DMS 273 (cell line): Measurements from ENCODE around the gene MSL3B.

Experiments used
- DNase-seq: peaks from one replicate; lab custom pipeline; 2025; ENCODE audit not compliant: unreplicated experiment; lab: John Stamatoyannopoulos, UW

Gene MSL3B

DNA sequence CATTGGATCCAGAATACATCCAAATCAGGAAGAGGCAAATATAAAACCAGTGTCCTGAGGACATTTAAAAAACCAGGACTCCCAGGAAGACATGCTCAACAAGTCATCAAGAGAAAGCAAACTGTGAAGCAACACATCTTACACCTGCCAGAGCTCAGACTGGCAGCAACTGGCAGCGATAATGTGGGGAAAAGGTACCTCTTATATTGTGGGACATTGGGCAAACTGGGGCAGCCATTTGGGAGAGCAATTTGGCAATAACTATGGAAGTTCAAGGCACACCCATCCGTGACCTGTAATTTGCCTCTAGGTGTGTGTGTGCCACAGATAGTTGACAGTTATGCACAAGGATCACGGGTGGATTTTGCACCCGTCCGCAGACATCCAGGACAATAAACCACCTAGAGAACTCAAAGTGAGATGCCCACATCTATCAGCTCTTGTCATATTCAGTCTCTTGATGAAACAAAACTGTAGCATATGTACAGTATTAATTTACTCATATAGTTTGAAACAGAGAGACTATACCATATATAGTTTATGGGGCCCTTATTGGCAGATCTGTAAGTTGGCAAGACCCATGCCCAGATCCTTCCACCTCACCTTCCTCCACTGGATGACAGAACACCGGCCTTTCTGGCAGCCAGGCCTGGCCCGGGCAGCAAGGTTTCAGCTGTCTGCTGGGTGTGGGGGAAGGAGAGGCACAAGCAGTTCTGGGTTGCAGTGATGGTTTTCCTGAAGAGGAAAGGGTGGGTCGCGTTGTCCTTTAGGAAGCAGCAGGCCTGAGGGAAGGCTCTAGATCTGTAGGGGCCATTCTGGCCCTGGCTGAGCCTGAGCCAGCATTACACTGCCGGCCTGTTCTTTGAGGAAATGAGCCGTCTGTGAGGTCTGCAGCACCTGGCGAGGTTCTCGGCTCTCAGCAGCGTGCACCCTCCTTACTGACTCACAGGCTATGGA is 32.7 kb downstream of the MSL3B start:
- DNase-seq: no peak

DNA sequence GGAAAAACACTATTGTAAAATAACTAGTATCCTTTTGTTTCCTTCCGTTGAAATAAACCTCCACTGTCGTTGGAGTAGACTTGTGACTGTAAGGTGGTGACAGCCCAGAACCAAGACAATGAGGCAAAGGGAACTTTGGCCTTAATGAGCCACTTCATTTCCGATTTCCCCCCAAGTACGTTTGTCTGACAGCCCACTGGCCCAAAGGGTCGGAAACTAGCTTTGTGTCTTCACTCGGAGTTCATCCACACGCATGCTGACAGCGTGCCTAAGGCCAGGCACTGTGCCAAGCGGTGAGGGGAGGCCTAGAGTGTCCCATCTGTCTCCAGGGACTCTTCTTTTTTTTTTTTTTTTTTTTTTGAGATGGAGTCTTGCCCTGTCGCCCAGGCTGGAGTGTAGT is 34.8 kb downstream of the MSL3B start:
- DNase-seq: peak; percentile 61

DNA sequence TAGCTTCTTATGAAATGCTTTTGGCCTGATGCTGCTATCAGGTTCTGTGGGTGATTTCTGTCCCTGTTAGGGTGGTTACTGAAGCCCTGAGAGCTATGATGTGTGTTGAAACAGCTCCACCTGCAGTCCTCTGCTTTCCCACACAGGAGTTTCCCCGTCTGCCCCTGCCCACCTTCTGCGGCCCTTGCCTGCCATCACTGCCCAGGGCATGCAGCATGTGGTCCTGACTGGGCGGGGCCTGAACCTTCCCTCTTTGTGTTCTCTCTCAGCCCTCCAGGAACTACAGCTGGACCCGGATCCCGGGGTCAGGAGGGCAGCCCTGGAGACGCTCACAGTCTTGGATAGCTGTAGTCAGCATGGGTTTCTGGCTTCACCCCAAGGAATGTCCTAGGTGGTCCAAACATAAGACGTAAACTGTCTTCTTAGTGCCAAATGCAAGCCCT is 35.3 kb downstream of the MSL3B start:
- peak; percentile 76 for DNase-seq

DNA sequence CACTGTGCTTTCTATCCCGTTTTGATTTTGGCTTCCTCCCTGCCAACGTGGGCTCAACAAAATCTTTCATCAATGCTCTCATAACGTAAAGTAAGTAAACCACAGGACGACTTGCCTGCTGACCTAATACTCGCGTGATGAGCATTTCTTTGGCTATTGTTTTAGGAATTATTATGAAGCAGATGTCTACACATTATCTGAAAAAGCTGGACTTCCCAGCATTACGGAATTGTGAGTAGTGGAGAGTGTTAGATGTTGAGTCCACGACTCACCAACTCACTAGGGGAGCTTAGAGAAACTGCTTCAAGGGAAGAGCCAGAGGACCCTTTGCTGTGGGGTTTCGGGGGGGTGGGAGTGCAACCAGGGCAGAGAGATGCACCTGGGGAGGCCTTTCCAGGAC is 35.8 kb downstream of the MSL3B start:
- DNase-seq: no peak

DNA sequence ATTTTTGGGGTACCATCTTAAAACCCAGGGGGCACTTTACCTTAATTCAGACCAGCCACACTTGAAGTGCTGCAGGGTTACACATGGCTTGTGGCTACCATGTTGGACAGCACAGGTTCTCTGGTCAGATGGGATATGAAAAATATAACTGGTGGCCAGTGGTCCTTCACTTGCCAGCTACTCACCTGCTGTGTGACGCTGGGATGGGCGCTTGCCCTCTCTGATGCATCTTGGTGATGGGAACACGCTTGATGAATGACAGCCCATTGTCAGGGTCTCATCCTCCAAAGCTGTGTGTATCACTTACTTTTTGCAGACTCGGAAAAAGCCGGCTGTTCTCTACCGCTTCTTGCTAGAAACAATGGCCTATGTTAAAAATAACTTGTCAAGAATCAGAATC is 36.3 kb downstream of the MSL3B start:
- DNase-seq: no peak

DNA sequence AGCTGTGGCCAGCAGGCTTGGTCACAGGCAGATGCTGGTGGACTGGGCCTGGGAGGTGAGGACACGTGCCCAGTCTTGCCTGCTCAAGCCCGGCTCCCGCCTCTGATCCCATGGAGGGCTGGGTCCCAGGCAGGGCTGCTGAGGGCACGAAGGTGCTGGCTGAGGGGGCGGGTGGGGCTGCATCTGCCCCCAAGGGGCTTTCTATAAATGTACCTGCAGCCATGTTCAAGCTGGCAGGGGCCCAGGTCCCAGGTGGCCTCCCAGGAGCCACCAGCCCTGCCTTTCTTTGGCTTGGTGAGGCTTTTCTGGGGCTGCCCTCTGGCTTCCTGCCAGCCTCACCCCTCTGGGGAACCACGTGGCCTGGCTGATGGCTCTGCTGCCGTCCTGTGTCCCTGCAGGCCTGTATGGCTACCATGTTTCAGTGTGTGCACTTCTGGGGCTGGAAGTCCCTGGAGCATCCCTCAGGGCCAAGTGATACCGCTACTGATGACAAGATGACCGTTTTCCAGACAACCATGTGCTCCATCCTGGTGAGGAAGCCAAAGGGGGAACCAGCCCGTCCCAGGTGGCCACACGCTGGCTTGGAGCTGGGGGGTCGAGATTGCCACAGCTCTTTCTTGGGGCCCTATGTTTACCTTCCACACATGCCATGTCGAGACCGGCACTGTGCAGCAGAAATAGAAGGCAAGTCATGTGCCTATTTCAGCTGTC is 37.0 kb downstream of the MSL3B start:
- DNase-seq: peak; percentile 53

DNA sequence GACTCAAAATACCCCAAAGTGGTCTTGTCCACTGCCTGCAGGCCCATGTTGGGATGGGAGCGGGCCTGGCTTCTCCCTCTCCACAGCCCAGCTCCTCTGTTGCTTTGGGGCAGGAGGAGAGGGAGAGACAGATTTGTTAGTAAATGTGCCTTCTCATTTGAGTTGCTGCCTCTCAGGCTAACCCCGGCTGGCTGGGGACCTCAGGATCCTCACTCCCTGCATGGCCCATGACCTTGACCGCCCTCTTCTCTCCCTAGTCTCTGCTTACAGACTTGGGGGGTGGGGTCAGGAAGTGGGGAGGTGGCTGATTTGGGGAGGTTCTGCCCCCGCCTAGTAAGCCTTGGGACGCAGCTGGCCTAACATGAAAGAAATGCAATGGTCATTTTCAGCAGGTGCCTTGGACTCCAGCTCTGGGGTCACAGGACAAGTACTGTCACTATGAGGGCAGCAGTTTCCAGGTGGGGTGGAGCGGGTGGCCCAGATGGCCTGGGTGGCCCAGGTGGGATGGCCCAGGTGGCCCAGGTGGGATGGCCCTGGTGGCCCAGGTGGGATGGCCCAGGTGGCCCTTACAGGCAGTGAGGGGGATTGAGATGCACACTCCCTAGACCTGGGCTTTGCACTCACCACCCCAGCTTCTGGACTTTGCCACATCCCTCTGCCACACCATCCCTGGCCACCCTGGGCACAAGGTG is 37.9 kb downstream of the MSL3B start:
- DNase-seq: no peak

DNA sequence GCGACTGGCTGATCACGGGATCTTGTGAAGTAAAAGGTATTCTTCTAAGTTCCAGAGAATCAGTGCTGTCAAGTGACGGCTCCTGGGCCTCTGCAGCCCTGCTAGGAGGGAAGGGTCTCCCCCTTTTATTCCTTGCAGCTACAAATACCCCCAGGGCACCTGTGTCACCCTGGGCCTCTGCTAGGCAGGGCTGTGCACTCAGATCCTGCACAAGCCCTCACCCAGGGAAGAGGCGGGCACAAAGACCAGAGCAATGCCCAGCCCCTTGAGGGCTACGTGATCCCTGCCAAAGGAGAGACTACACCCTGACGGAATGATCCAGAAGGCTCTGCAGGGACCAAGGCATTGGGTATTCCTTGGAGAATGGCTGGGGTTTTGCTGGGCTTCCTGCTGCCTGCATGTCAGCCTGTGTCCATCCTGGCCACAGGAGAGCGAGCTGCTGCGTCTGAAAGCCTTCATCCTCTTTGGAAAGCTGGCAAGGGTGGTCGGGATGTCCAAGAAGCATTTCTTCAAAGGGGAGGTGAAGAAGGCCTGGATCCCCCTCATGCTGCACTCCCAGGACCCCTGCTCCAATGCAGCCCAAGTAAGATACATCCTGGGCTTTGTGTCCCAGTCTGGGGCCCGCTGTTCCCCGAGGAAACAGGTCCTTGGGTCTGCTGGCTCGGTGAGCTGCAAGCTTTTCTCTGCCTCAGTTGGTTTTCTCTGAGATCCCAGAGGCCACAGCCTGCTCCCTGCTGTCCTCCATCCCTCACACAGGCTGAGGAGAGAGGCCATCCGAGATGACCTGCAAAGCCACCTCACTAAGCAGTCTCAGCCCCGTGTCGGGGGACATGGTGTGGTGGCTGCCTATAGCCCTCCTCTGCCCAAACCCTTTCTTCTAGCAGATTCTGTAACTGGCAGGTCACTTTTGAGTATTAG is 38.7 kb downstream of the MSL3B start:
- DNase-seq: no peak

DNA sequence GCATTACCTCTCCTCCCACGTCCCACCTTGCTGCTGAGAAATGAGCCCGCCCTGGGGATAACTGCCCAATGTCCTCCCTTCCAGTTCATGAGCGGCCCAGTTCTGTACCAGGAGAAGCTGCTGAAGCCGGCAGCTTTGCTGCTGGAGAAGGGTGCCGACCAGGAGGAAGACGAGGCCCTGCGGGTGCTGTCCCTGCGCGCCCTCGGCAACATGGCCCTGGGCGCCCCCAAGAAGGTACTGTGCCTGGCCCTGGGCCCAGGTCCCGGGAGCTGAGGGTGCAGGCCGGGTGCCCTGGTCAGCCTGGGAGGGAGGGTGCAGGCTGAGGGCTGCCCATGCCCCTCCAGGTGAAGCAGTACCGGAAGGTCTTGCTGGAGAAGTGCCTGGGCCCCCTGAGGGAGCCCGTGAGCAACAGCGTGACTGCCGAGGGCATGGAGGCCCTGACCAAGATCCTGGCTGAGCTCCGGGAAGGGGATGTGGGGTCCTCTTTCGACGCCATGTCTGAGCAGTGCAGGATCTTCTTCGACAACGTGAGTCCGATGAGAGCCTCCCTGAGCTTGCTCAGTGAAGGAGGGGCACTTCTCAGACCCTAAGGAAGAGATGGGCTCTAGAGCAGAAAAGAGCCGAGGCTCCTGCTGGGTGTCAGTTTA is 39.5 kb downstream of the MSL3B start:
- no peak for DNase-seq

DNA sequence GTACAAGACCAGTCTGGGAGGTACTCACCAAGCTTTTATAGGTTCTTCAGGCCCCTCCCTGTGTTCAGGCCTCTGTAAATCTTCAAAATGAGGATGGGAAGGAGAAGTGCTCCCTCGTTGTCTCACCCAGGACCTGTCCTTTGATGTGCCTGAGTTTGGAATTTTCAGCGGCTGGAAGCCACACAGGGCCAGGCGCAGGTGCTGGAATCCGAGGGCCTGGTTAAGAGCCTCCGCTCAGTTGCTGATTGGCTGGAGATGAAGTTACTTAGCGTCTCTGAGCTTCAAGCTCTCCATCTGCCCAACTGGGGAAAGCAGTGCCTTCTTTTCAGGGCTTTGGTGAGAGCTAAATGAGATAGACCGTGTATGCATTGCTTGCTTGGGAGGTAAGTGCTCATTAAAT is 43.8 kb downstream of the MSL3B start:
- no peak for DNase-seq

DNA sequence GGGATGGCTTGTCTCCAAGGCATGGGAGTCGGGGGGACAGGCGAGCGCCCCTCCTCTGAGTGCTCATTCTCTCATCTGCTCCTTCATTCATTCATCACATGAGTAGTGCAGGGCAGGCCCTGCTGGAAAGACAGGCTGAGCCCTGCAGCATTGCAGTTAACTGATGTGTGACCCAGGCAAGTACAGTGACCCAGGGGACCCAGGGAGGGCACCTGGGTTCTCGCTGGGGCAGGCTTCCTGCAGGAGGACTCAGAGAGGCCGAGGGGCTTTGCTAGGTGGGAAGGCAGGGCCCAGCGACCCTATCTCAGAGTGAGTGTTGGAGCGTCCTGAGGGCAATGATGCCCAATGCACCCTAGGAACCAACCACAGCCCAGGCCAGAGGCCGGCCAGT is 44.5 kb downstream of the MSL3B start:
- no peak for DNase-seq

DNA sequence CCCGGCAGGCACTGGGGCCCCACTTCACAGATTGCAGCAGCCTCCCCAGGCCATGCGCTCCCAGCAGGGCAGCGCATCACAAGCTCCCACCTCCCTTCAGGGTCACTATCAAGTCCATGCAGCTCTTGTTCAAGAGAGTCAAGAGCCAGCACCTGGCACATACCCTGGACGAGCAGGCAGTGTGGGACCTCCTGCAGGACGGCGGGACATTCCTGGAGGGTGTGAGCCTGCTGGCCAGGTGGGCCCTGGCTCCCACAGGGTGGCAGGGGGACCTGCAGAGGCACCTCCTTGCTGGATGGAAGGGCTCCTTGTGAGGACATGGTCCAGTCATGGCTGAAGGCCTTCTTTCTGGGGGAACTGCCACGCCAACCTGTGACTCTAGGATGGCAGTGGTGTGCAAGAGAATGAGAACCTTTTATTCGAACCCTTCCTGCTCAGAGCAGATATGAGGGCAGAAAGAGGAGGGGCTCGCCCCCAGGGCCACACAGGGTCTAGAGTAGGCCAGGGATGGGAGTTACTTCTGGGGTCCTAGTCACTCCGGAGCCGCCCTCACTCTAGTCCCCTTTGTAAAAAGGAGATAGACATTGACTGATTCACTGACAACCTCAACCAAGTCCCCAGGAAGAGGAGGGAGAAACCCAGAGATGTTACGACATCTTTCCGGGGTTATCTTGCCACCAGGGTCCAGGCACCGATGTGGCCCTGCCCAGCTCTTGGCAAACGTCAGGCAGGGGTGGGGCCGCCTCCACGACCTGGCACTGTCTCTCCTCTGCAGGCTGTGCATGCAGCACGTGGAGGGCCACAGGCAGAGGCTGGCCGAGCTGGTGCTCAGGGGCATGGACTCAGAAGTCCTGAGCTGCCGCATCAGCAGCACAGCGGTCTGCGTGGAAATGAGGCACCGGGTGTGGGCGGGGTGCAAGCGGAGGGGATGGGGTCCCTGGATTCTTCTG is 45.1 kb downstream of the MSL3B start:
- DNase-seq: no peak

DNA sequence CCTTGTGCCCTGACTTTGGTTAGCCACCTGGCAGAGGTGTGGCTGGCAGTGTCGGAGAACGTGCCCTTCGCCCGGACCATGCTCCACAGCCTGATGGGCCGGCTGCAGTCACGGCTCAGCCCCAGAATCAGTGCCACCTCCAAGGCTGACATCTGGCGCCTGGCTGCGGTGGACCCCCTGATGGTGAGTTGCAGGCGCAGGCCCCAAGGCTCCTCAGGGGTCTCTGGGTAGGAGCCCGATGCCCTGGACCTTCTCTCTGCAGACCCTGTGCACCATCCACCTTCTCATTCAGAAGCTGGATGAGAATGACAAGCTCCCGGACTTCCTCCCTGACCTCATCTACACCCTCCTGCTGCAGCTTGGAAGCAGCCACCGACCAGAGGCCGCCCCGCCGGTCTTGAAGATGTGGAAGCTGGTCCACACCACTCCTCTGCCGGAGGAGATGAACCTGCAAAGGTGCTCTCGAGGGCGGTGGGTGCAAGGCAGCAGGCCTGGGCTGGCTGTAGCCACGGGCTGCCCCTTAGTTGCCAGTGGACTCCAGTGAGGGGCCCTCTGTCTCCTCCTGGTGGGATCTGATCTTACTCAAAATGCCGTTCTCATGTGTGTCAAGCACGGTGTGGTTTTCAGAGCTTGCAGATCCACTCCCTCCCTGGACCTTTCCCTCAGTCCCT is 46.0 kb downstream of the MSL3B start:
- no peak for DNase-seq

DNA sequence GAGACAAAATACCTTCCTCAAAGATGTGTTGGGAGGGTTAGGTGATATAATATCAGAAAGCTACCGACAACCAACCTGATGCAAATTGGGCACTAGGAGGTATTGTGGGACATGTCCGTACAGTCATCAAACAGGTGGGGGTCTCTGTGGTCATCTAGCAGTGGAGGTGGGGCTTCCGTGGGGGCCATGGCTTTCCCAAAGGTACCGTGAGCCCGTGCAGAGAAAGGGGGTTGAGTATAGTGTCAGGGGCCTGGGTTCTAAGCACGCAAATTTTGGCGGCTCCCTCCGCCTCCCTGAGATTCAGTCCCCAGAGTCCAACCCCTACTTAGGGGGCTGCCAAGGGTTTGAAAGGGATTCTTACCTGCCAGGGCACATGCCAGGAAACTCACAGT is 46.5 kb downstream of the MSL3B start:
- no peak for DNase-seq

DNA sequence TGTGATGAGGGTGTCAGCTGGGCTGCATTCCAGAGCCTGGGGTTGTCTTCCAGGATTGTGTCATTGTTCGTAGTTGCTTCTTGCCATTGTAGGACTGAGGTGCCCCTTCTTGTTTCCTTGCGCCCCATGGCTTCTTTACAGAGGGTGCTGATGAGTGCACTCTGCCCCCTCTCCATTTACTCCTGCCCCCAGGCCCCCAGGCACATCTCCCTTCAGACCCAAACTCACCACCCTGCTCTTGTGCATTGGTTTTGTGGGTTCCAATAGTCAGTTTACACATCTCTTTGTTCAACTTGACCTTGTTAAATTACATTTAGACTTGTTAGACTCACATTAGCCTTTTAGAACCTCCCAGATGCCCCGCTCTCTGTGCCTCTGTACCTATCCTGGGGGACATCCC is 47.0 kb downstream of the MSL3B start:
- no peak for DNase-seq

DNA sequence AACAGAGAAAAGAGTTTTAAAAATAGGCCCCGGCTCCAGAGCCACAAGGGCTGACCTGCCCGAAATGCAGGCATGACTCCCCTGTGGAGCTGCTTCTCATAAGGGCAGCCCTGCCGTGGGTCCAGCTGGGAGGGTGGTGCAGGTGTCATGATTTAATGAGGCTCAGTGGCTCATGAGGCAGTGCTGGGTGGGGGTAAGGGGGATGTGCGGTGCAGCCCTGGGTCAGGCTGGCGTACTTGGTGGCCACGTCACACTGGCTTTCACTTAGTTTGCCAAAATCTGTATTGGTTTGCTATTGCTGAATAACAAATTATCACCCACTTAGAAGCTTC is 47.4 kb downstream of the MSL3B start:
- no peak for DNase-seq

DNA sequence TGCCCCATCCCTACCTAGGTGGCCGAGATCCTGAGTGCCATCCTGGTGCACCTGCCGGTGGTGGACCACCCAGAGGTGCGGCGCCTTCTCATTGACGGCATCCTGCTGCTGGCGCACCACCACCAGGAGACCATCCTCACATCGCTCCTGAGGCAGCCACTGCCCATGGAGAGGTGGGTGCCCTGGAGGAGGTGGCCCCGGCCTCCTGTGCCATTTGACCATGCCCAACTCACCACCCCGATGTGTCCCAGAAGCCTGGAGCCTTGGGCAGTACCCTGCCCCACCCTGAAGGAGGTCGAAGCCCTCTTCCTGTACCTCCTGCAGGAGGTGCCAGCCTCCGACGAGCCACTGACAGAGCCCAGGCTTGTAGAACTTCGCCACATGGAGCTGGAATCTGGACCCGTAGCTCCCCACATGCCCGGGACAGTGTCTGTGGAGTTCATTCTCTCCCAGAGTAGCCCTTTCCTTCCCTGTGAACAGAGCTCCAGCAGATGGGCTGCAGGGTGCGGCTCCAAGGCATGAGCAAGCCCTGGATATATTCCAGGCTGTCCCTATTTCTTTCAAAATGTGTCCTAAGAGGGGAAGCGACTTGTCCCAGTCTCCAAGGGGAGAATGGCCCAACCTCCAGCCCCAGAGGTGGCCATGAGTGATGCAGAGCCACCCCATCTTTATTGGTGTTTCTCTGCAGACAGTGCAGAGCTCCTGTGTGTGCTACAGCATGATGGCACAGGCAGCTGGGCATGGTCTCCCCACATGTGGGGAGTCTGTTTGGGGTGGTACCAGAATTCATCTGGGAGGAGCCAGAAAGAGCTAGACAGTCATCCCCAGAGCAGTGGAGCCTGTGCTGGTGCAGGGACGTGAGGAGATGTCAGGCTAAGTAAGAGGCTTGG is 48.1 kb downstream of the MSL3B start:
- no peak for DNase-seq
